ENCODE measurements around the gene EEF1G.
A peak's percentile ranks its signal among the peaks of the same experiment; 100 is the strongest.

GRCh38 chr11:62602141-62603071 lies 28.7 kb upstream of the EEF1G start:
- TF ChIP-seq POLR2A (IDR thresholded peaks at IDR 0.05) = no peak
- no peak for TF ChIP-seq CTCF (IDR thresholded peaks at IDR 0.05)
- TF ChIP-seq EP300 (IDR thresholded peaks at IDR 0.05) = no peak
- peak in 1 of 3 donors; percentile 41 for TF ChIP-seq POLR2AphosphoS5 (IDR thresholded peaks at IDR 0.05)
